KMS-11 (cell line): Measurements from ENCODE around the gene RNF151.
"Not testable (repeated sequence)": the region's sequence is repeated elsewhere in the genome, so short reads cannot be mapped to it uniquely, and the experiment has no call there.

Source experiments
- H2AFZ ChIP-seq: fragments of 200-600 bp; sonication (generic); 2 replicates; pipeline ENCODE4 v1.6.1; 2016; ENCODE audit warnings: antibody characterized with exemption, mixed run types, low read depth
- H3K27ac ChIP-seq: fragments of 200-600 bp; sonication (generic); 2 replicates; pipeline ENCODE4 v1.6.1; 2016; ENCODE audit warnings: mild to moderate bottlenecking, mixed run types
- H3K27me3 ChIP-seq: fragments of 200-600 bp; sonication (generic); 2 replicates; pipeline ENCODE4 v1.6.1; 2017; ENCODE audit warnings: mild to moderate bottlenecking, low read depth, mixed run types, moderate library complexity; ENCODE audit not compliant: insufficient read depth
- H3K36me3 ChIP-seq: fragments of 200-600 bp; sonication (generic); 2 replicates; pipeline ENCODE4 v1.6.1; 2017; ENCODE audit warnings: mild to moderate bottlenecking, mixed run types; ENCODE audit not compliant: insufficient read depth
- H3K4me1 ChIP-seq: fragments of 200-600 bp; sonication (generic); 2 replicates; pipeline ENCODE4 v1.6.1; 2016; ENCODE audit warnings: mild to moderate bottlenecking, low read depth, mixed run types; ENCODE audit not compliant: poor library complexity, severe bottlenecking
- H3K4me2 ChIP-seq: fragments of 200-600 bp; sonication (generic); 2 replicates; pipeline ENCODE4 v1.7.0; 2016; ENCODE audit warnings: mild to moderate bottlenecking, mixed run types
- H3K4me3 ChIP-seq: fragments of 200-600 bp; sonication (generic); IDR thresholded peaks from 2 replicates; pipeline ENCODE4 v1.6.1; 2017; ENCODE audit warnings: low read depth, low read length, mixed read lengths; ENCODE audit not compliant: insufficient read depth
- H3K79me2 ChIP-seq: fragments of 200-600 bp; sonication (generic); 2 replicates; pipeline ENCODE4 v1.6.1; 2016; ENCODE audit warnings: low read depth, mixed run types; ENCODE audit not compliant: insufficient read depth
- H3K9ac ChIP-seq: fragments of 200-600 bp; sonication (generic); 2 replicates; pipeline ENCODE4 v1.6.1; 2016; ENCODE audit warnings: mild to moderate bottlenecking, mixed run types
- H4K20me1 ChIP-seq: fragments of 200-600 bp; sonication (generic); 2 replicates; pipeline ENCODE4 v1.6.1; 2016; ENCODE audit warnings: mild to moderate bottlenecking, mixed run types; ENCODE audit not compliant: insufficient read depth
- CTCF ChIP-seq: fragments of 200-600 bp; sonication (generic); conservative IDR thresholded peaks from 2 replicates; pipeline ENCODE4 v1.6.1; 2017; ENCODE audit warnings: low read depth, mild to moderate bottlenecking, antibody characterized with exemption, low read length, moderate library complexity, mixed read lengths

The RNF151 gene

GRCh38 chr16:1919327-1919998 lies 47.2 kb upstream of the RNF151 start:
- no peak overlapping the region for H3K4me2 ChIP-seq
- no peaks in the 10 kb centered on the region for H3K79me2 ChIP-seq
- TF ChIP-seq CTCF: no peak
- no peak overlapping the region for H3K27ac ChIP-seq
- no peaks in the 10 kb centered on the region for H4K20me1 ChIP-seq
- no peaks in the 10 kb centered on the region for H3K4me1 ChIP-seq
- no peak overlapping the region for H2AFZ ChIP-seq
- peaks cover 94% of the 10 kb centered on the region for H3K27me3 ChIP-seq
- no peak overlapping the region for H3K4me3 ChIP-seq
- H3K9ac ChIP-seq: no peak overlapping the region
- no peaks in the 10 kb centered on the region for H3K36me3 ChIP-seq

- not testable (repeated sequence) for H3K36me3 ChIP-seq, H3K4me1 ChIP-seq, H3K9ac ChIP-seq, H3K4me3 ChIP-seq, H3K27ac ChIP-seq, H3K4me2 ChIP-seq, H2AFZ ChIP-seq, H3K79me2 ChIP-seq, H4K20me1 ChIP-seq
- peaks cover 94% of the 10 kb centered on the region for H3K27me3 ChIP-seq
Measured at GRCh38 chr16:1920122-1920521, 46.5 kb upstream of the RNF151 start.

- Histone ChIP-seq H2AFZ (peak overlapping the region; percentile 27; the same call in 1 of the 2 replicates), H4K20me1 (no peaks in the 10 kb centered on the region), H3K4me1 (no peaks in the 10 kb centered on the region), H3K79me2 (no peaks in the 10 kb centered on the region), H3K4me3 (no peak overlapping the region), H3K9ac (no peak overlapping the region), H3K27ac (no peak overlapping the region), H3K4me2 (peak overlapping the region; percentile 8; the same call in 1 of the 2 replicates), H3K36me3 (no peaks in the 10 kb centered on the region), H3K27me3 (peaks cover 92% of the 10 kb centered on the region)
- no peak for TF ChIP-seq CTCF
Measured at GRCh38 chr16:1920727-1921171, 45.9 kb upstream of the RNF151 start.

- Histone ChIP-seq H3K79me2 (no peaks in the 10 kb centered on the region), H2AFZ (no peak overlapping the region), H3K4me3 (no peak overlapping the region), H3K4me1 (no peaks in the 10 kb centered on the region), H3K9ac (no peak overlapping the region), H3K27ac (no peak overlapping the region), H3K27me3 (peaks cover 84% of the 10 kb centered on the region), H3K4me2 (no peak overlapping the region), H3K36me3 (no peaks in the 10 kb centered on the region), H4K20me1 (no peaks in the 10 kb centered on the region)
- TF ChIP-seq CTCF: no peak
Measured at GRCh38 chr16:1922357-1922756, 44.3 kb upstream of the RNF151 start.

GRCh38 chr16:1923299-1924034 lies 43.2 kb upstream of the RNF151 start:
- TF ChIP-seq CTCF: peak; percentile 45
- Histone ChIP-seq H3K36me3 (no peaks in the 10 kb centered on the region), H3K27me3 (peaks cover 78% of the 10 kb centered on the region), H3K4me1 (no peaks in the 10 kb centered on the region), H4K20me1 (no peaks in the 10 kb centered on the region), H3K4me2 (no peak overlapping the region), H3K4me3 (no peak overlapping the region), H3K27ac (no peak overlapping the region), H2AFZ (no peak overlapping the region), H3K9ac (no peak overlapping the region), H3K79me2 (no peaks in the 10 kb centered on the region)
